ENCODE data around the gene CTTN. TPM values are rescaled to one million over a fixed set of nuclear protein-coding genes. Genes with fewer than 3 reads are reported as not detected.
"Not testable (repeated sequence)": the region's sequence is repeated elsewhere in the genome, so short reads cannot be mapped to it uniquely, and the experiment has no call there.

CTTN gene
- total and polyA plus RNA-seq, 8 donors: 68.7 to 130 (median 87.6) TPM

DNA sequence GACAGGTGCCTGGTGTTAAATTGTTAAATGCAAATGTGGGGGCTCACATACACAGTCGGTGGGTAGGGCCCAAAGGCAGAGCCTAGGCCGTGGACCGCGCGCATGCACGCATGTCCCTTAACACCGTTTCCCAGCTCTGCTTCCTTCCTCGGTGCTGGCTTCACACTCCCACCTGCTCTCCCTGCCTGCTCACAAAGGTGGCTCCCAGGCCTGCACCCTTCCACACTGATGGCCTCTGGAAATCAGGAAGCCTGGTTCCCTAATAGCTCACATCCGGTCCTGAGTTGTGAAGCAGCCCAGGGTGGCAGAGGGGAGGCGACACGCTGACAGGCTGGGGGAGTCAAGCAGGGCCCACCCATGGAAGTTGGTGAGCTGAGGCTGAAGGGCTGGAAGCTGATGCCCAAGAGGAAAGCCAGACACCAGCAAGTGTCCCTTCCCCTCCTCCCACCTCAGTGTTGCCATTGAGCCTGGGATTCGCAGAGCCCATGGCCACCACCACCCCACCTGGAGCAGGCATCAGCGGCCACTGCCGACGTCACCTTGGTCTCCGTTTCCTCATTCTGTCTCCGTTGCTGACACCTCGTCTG lies 13.7 kb upstream of the CTTN start:
- Histone ChIP-seq H3K4me1 (no peaks in the 10 kb centered on the region), H3K36me3 (peaks cover 0 to 4% (median 0%) of the 10 kb centered on the region in 3 donors), H3K9me3 (no peaks in the 10 kb centered on the region), H3K4me3 (no peak overlapping the region), H3K27ac (no peak overlapping the region), H3K27me3 (no peaks in the 10 kb centered on the region)
- intact Hi-C loops (cut with DNase I): no loop called here
- no peak for DNase-seq
- TF ChIP-seq, protein P1, sequence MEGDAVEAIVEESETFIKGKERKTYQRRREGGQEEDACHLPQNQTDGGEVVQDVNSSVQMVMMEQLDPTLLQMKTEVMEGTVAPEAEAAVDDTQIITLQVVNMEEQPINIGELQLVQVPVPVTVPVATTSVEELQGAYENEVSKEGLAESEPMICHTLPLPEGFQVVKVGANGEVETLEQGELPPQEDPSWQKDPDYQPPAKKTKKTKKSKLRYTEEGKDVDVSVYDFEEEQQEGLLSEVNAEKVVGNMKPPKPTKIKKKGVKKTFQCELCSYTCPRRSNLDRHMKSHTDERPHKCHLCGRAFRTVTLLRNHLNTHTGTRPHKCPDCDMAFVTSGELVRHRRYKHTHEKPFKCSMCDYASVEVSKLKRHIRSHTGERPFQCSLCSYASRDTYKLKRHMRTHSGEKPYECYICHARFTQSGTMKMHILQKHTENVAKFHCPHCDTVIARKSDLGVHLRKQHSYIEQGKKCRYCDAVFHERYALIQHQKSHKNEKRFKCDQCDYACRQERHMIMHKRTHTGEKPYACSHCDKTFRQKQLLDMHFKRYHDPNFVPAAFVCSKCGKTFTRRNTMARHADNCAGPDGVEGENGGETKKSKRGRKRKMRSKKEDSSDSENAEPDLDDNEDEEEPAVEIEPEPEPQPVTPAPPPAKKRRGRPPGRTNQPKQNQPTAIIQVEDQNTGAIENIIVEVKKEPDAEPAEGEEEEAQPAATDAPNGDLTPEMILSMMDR (IDR thresholded peaks at IDR 0.05): no peak
- WGBS, 2 donors: 92 to 93% methylated on average over 13 to 18 of the region's 18 CpGs
- ATAC-seq: no peak
- FAIRE-seq: no peak

DNA sequence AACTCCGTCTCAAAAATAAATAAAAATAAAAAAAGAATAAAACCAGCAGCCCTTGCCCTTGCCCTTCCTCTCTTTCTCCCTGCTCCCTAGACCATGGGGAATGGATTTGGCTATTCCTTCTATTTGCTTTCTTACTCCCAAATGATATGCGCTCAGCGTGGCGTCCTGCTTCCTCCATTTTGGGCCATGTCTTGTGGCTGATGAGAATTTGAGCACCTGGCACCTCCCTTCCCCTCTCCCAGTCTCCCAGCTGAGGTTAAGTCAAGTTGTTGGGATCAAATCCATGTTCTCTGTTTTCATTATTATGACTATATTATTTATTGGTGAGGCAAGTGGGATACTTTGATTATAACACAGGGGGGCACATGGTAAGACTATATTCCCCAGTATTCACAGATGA lies 10.8 kb upstream of the CTTN start:
- Histone ChIP-seq H3K4me1 (no peaks in the 10 kb centered on the region), H3K9me3 (no peaks in the 10 kb centered on the region), H3K27ac (no peak overlapping the region), H3K27me3 (no peaks in the 10 kb centered on the region), H3K4me3 (no peak overlapping the region), H3K36me3 (peaks cover 0 to 4% (median 0%) of the 10 kb centered on the region in 3 donors)
- 48 to 57% methylated on average over 4 of the region's 4 CpGs for WGBS, 2 donors
- intact Hi-C loops (cut with DNase I): no loop called here
- FAIRE-seq (no peak), ATAC-seq (peak; percentile 42 to 84 (median 50)), DNase-seq (peak in 1 of 6 donors; percentile 38)
- TF ChIP-seq, protein P1 (IDR thresholded peaks at IDR 0.05): no peak

DNA sequence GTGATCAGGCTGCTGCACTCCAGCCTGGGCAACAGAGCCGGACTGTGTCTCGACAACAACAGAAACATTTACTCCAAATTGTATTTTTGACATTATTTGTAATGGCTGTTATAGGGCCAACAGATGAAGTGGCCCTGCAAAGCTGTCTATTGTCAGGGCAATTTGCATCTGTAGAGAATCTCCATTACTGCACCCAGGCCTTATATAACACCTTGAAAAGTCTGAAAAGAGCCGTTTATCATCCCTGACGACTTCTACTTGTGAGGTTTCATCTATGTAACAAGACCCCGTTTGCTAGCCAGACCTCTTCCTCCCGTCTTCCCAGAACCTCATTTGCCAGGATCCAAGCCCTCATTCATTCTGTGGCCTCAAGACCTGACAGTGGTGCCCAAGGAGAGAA lies 9.1 kb upstream of the CTTN start:
- Histone ChIP-seq H3K36me3 (peaks cover 0 to 4% (median 0%) of the 10 kb centered on the region in 3 donors), H3K9me3 (no peaks in the 10 kb centered on the region), H3K4me1 (no peaks in the 10 kb centered on the region), H3K4me3 (no peak overlapping the region), H3K27me3 (no peaks in the 10 kb centered on the region), H3K27ac (no peak overlapping the region)
- DNase-seq (no peak), FAIRE-seq (no peak), ATAC-seq (no peak)
- intact Hi-C loops (cut with DNase I): no loop called here
- TF ChIP-seq, protein P1 (IDR thresholded peaks at IDR 0.05): no peak
- 90 to 91% methylated on average over 6 of the region's 6 CpGs for WGBS, 2 donors

DNA sequence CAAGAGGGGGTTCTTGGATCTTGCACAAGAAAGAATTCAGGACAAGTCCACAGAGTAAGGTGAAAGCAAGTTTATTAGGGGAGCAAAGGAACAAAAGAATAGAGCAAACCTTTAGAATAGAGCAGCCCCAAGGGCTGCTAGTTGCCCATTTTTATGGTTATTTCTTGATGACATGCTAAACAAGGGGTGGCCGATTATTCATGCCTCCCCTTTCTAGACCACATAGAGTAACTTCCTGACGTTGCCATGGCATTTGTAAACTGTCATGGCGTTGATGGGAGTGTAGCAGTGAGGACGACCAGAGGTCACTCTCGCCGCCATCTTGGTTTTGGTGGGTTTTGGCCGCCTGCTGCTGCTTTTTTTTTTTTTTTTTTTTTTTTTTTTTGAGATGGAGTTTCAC lies 7.4 kb upstream of the CTTN start:
- FAIRE-seq; H3K27me3 ChIP-seq; H3K4me1 ChIP-seq; H3K4me3 ChIP-seq; H3K27ac ChIP-seq; intact Hi-C loops (cut with DNase I); DNase-seq; H3K36me3 ChIP-seq; ATAC-seq; H3K9me3 ChIP-seq: not testable (repeated sequence)
- WGBS, 2 donors: 96 to 98% methylated on average over 7 of the region's 7 CpGs

DNA sequence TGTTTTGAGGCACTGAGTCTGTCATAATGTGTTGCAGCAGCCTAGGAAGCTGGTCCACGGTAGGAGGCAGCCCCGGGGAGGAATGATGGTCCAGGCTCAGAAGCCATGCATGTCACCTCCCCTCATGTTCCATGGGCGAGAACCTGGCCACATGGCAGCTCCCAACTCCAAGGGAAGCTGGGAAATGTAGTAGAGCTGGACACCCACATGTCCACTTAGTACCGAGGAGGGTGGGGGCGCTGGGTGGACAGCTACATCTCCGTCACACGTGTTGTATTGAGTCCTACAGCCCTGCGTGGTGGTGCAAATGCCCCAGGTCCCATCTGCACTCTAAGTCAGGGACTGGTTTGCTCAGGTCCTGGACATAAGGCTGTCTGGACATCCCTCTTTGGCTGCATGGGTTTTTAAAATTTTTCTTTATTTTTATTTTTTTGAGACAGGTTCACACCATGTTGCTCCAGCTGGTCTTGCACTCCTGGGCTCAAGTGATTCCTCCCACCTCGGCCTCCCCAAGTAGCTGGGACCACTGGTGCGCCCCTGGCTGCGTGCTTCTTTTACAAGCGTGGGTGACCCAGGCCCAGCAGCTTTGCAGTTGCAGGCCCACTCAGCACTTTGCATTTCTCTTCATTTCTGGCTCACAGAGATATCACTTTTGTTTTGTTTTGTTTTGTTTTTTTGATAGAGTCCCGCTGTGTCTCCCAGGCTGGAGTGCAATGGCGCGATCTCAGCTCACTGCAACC lies 3.9 kb upstream of the CTTN start:
- DNase-seq (peak in 1 of 6 donors; percentile 43), FAIRE-seq (no peak)

More for the DNA sequence above, 3.9 kb upstream of the CTTN start:
- Histone ChIP-seq H3K4me3 (no peak overlapping the region), H3K27me3 (no peaks in the 10 kb centered on the region), H3K36me3 (no peaks in the 10 kb centered on the region), H3K9me3 (no peaks in the 10 kb centered on the region), H3K27ac (no peak overlapping the region), H3K4me1 (peaks cover 0 to 5% (median 0%) of the 10 kb centered on the region in 3 donors)
- WGBS, 2 donors: 91 to 93% methylated on average over 15 of the region's 15 CpGs
- intact Hi-C loops (cut with DNase I): no loop called here
- TF ChIP-seq, protein P1 (IDR thresholded peaks at IDR 0.05): no peak
- no peak for ATAC-seq
